ENCODE results near the gene HELZ.

The HELZ gene

GRCh38 chr17:67069603-67070136 is 175.3 kb downstream of the HELZ start:
- DNase-seq, result no peak

- DNase-seq, result peak; percentile 62
Observed at GRCh38 chr17:67068999-67069398, 176.0 kb downstream of the HELZ start.

GRCh38 chr17:67067571-67068482 is 177.2 kb downstream of the HELZ start:
- DNase-seq, result no peak

GRCh38 chr17:67066717-67067116 is 178.3 kb downstream of the HELZ start:
- no peak for DNase-seq

GRCh38 chr17:67063141-67063540 is 181.9 kb downstream of the HELZ start:
- DNase-seq, result no peak

GRCh38 chr17:67059372-67059771 is 185.6 kb downstream of the HELZ start:
- no peak for DNase-seq

- no peak for DNase-seq
Observed at GRCh38 chr17:67058036-67058435, 187.0 kb downstream of the HELZ start.

GRCh38 chr17:67056746-67057490 is 188.1 kb downstream of the HELZ start:
- no peak for DNase-seq

- DNase-seq, result no peak
Observed at GRCh38 chr17:67055811-67056745, 188.9 kb downstream of the HELZ start.

GRCh38 chr17:67055041-67055443 is 190.0 kb downstream of the HELZ start:
- no peak for DNase-seq

- no peak for DNase-seq
Observed at GRCh38 chr17:67054608-67055007, 190.4 kb downstream of the HELZ start.

- no peak for DNase-seq
Observed at GRCh38 chr17:67054011-67054591, 190.9 kb downstream of the HELZ start.

- DNase-seq, result no peak
Observed at GRCh38 chr17:67053438-67054000, 191.5 kb downstream of the HELZ start.

GRCh38 chr17:67052720-67053437 is 192.1 kb downstream of the HELZ start:
- DNase-seq, result no peak

- DNase-seq, result no peak
Observed at GRCh38 chr17:67051837-67052236, 193.2 kb downstream of the HELZ start.

- no peak for DNase-seq
Observed at GRCh38 chr17:67051155-67051538, 193.8 kb downstream of the HELZ start.

GRCh38 chr17:67050471-67051154 is 194.4 kb downstream of the HELZ start:
- no peak for DNase-seq

GRCh38 chr17:67050066-67050465 is 194.9 kb downstream of the HELZ start:
- no peak for DNase-seq

GRCh38 chr17:67049025-67049739 is 195.8 kb downstream of the HELZ start:
- DNase-seq, result no peak

- DNase-seq, result no peak
Observed at GRCh38 chr17:67047382-67047781, 197.6 kb downstream of the HELZ start.
